Liver (tissue), 3 donors: ENCODE data around the gene TBC1D24.

Experiments
- EGR1 ChIP-seq, 2 donors: IDR thresholded peaks; 2 replicates each; pipeline ENCODE4 v1.6.1; 2016 to 2018; ENCODE audit warnings: antibody characterized with exemption in 2 of 2, low read depth in 2 of 2
- FOXA1 ChIP-seq: IDR thresholded peaks from 2 replicates; pipeline ENCODE4 v1.6.1; 2016; ENCODE audit warnings: antibody characterized with exemption
- GABPA ChIP-seq, 2 donors: IDR thresholded peaks in 1 of 2; conservative IDR thresholded peaks in 1 of 2; 2 replicates each; pipeline ENCODE4 v1.6.1; 2016; ENCODE audit warnings: antibody characterized with exemption in 2 of 2, mild to moderate bottlenecking in 1 of 2, moderate library complexity in 1 of 2
- HNF4A ChIP-seq, 2 donors: conservative IDR thresholded peaks; 2 replicates each; pipeline ENCODE4 v1.6.1; 2016; ENCODE audit warnings: antibody characterized with exemption in 2 of 2, mild to moderate bottlenecking in 2 of 2
- RAD21 ChIP-seq, 2 donors: IDR thresholded peaks; 2 replicates each; pipeline ENCODE4 v1.6.1; 2016; ENCODE audit warnings: antibody characterized with exemption in 2 of 2, mild to moderate bottlenecking in 2 of 2
- RXRA ChIP-seq, 2 donors: IDR thresholded peaks; 2 replicates each; pipeline ENCODE4 v1.6.1; 2017 to 2018; ENCODE audit warnings: antibody characterized with exemption in 2 of 2, mild to moderate bottlenecking in 1 of 2
- SP1 ChIP-seq: IDR thresholded peaks from 2 replicates; pipeline ENCODE4 v1.6.1; 2018; ENCODE audit warnings: antibody characterized with exemption, mild to moderate bottlenecking
- TAF1 ChIP-seq: conservative IDR thresholded peaks from 2 replicates; pipeline ENCODE4 v1.6.1; 2016; ENCODE audit warnings: antibody characterized with exemption, mild to moderate bottlenecking
- TF ChIP-seq, protein P1 (sequence below): fragments of 150-350 bp; IDR thresholded peaks from 2 replicates; pipeline ENCODE4 v1.5.1; 2017; ENCODE audit warnings: improper control_type of control experiment, low read depth, low read length; ENCODE audit not compliant: missing input control
- TF ChIP-seq, protein P2 (sequence below): IDR thresholded peaks from 2 replicates; pipeline ENCODE4 v1.6.1; 2016; ENCODE audit warnings: antibody characterized with exemption
- TF ChIP-seq, protein P3 (sequence below): IDR thresholded peaks from 2 replicates; pipeline ENCODE4 v1.6.1; 2016; ENCODE audit warnings: antibody characterized with exemption, mild to moderate bottlenecking
- TF ChIP-seq, protein P4 (sequence below): IDR thresholded peaks from 2 replicates; pipeline ENCODE4 v1.6.1; 2016; ENCODE audit warnings: antibody characterized with exemption
- donor health status: healthy.
- donor health status: healthy.

DNA sequence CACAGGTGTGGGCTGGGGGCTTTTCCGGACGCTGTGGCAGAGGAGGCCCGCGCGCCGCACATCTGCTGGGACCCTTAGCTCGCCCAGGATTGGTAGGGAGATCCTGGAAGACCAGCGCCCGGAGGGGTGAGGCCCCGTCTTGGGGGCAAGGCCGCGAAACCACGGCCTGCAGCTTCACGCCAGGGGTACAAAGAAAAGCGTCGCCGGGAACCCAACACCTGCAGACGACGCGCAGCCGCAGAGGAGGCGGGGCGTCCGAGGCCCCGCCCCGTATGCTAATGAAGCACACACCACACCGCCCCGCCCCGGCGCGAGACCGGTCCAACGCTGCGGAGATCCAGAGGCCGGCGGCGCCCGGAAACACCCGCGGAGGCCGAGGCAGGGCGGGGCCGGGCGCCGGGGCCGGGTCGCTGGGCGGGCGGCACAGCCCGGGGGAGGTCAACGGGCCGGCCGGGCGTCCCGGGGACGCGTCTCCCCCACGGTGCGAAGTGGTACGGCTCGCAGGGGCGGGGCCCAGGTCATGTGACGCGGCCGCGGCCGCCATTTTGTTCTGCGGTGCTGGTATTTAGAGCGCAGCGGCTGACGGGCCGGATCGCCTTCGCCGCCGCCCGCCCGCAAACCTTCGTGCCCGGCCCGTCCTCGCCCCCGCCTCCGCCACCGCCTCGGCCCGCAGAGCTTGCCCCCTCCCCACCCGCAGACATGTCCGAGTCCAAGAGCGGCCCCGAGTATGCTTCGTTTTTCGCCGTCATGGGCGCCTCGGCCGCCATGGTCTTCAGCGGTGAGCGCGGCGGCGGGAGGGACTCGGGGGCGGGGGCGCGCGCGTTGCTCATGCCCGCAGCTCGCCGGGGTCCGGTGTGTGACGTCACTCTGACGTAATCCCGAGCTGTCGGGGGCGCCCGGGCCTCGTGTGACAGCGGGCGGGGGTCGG is 38.7 kb downstream of the TBC1D24 start, which contains the start of gene ATP6V0C:
- TF ChIP-seq, protein P1, sequence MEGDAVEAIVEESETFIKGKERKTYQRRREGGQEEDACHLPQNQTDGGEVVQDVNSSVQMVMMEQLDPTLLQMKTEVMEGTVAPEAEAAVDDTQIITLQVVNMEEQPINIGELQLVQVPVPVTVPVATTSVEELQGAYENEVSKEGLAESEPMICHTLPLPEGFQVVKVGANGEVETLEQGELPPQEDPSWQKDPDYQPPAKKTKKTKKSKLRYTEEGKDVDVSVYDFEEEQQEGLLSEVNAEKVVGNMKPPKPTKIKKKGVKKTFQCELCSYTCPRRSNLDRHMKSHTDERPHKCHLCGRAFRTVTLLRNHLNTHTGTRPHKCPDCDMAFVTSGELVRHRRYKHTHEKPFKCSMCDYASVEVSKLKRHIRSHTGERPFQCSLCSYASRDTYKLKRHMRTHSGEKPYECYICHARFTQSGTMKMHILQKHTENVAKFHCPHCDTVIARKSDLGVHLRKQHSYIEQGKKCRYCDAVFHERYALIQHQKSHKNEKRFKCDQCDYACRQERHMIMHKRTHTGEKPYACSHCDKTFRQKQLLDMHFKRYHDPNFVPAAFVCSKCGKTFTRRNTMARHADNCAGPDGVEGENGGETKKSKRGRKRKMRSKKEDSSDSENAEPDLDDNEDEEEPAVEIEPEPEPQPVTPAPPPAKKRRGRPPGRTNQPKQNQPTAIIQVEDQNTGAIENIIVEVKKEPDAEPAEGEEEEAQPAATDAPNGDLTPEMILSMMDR: no peak
- no peak for TF ChIP-seq GABPA (IDR thresholded peaks at IDR 0.05 in 1 of 2, conservative IDR thresholded peaks at IDR 0.05 in 1 of 2)
- TF ChIP-seq, protein P2, sequence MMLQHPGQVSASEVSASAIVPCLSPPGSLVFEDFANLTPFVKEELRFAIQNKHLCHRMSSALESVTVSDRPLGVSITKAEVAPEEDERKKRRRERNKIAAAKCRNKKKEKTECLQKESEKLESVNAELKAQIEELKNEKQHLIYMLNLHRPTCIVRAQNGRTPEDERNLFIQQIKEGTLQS: no peak
- peak; percentile 26 for TF ChIP-seq SP1
- TF ChIP-seq, protein P3, sequence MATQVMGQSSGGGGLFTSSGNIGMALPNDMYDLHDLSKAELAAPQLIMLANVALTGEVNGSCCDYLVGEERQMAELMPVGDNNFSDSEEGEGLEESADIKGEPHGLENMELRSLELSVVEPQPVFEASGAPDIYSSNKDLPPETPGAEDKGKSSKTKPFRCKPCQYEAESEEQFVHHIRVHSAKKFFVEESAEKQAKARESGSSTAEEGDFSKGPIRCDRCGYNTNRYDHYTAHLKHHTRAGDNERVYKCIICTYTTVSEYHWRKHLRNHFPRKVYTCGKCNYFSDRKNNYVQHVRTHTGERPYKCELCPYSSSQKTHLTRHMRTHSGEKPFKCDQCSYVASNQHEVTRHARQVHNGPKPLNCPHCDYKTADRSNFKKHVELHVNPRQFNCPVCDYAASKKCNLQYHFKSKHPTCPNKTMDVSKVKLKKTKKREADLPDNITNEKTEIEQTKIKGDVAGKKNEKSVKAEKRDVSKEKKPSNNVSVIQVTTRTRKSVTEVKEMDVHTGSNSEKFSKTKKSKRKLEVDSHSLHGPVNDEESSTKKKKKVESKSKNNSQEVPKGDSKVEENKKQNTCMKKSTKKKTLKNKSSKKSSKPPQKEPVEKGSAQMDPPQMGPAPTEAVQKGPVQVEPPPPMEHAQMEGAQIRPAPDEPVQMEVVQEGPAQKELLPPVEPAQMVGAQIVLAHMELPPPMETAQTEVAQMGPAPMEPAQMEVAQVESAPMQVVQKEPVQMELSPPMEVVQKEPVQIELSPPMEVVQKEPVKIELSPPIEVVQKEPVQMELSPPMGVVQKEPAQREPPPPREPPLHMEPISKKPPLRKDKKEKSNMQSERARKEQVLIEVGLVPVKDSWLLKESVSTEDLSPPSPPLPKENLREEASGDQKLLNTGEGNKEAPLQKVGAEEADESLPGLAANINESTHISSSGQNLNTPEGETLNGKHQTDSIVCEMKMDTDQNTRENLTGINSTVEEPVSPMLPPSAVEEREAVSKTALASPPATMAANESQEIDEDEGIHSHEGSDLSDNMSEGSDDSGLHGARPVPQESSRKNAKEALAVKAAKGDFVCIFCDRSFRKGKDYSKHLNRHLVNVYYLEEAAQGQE: no peak
- no peak for TF ChIP-seq EGR1 (IDR thresholded peaks at IDR 0.05; ENCODE audit: low read depth in 2 of 2)
- TF ChIP-seq, protein P4, sequence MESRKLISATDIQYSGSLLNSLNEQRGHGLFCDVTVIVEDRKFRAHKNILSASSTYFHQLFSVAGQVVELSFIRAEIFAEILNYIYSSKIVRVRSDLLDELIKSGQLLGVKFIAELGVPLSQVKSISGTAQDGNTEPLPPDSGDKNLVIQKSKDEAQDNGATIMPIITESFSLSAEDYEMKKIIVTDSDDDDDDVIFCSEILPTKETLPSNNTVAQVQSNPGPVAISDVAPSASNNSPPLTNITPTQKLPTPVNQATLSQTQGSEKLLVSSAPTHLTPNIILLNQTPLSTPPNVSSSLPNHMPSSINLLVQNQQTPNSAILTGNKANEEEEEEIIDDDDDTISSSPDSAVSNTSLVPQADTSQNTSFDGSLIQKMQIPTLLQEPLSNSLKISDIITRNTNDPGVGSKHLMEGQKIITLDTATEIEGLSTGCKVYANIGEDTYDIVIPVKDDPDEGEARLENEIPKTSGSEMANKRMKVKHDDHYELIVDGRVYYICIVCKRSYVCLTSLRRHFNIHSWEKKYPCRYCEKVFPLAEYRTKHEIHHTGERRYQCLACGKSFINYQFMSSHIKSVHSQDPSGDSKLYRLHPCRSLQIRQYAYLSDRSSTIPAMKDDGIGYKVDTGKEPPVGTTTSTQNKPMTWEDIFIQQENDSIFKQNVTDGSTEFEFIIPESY: no peak
- no peak for TF ChIP-seq RAD21 (IDR thresholded peaks at IDR 0.05)
- TF ChIP-seq TAF1: no peak
- TF ChIP-seq FOXA1: no peak
- no peak for TF ChIP-seq RXRA (IDR thresholded peaks at IDR 0.05)
- TF ChIP-seq HNF4A (conservative IDR thresholded peaks at IDR 0.05): no peak
